Osteoblast (primary cell): ENCODE results near the gene TIMM21. TPM values are rescaled to one million over a fixed set of nuclear protein-coding genes. Genes with fewer than 3 reads are reported as not detected.

Experiments
- DNase-seq: peaks from one replicate; pipeline ENCODE4 v3.0.0; 2011; ENCODE audit warnings: low spot score, mixed read lengths; ENCODE audit not compliant: insufficient read length; ENCODE audit errors: missing footprints
- H2AFZ ChIP-seq: 2 replicates; pipeline ENCODE4 v1.6.0; 2011; ENCODE audit warnings: mild to moderate bottlenecking, low read length
- H3K27ac ChIP-seq: 2 replicates; pipeline ENCODE4 v1.5.1; 2011; ENCODE audit warnings: mild to moderate bottlenecking, low read depth, low read length, moderate library complexity
- H3K27me3 ChIP-seq: 2 replicates; pipeline ENCODE4 v1.6.0; 2012; ENCODE audit warnings: mild to moderate bottlenecking, control low read depth, inconsistent platforms, low read length, moderate library complexity; ENCODE audit not compliant: insufficient read depth
- H3K36me3 ChIP-seq: 2 replicates; pipeline ENCODE4 v1.5.1; 2011; ENCODE audit warnings: mild to moderate bottlenecking, low read length, control low read depth, moderate library complexity; ENCODE audit not compliant: insufficient read depth
- H3K4me1 ChIP-seq: 2 replicates; pipeline ENCODE4 v1.5.1; 2011; ENCODE audit warnings: mild to moderate bottlenecking, low read length, control low read depth, moderate library complexity; ENCODE audit not compliant: insufficient read depth
- H3K4me2 ChIP-seq: 2 replicates; pipeline ENCODE4 v1.6.0; 2011; ENCODE audit warnings: mild to moderate bottlenecking, low read length; ENCODE audit not compliant: insufficient read depth
- H3K4me3 ChIP-seq: fragments of 200-600 bp; sonication (generic); 3 replicates; pipeline ENCODE4 v1.5.1; 2012; ENCODE audit warnings: mild to moderate bottlenecking, low read length, inconsistent platforms; ENCODE audit not compliant: insufficient read depth
- H3K79me2 ChIP-seq: 2 replicates; pipeline ENCODE4 v1.6.0; 2012; ENCODE audit warnings: mild to moderate bottlenecking, low read length, control low read depth, inconsistent platforms; ENCODE audit not compliant: insufficient read depth
- H3K9me3 ChIP-seq: 2 replicates; pipeline ENCODE4 v1.5.1; 2011; ENCODE audit warnings: low read depth, low read length, control low read depth
- H4K20me1 ChIP-seq: 2 replicates; pipeline ENCODE4 v1.6.0; 2012; ENCODE audit warnings: mild to moderate bottlenecking, low read length, control low read depth; ENCODE audit not compliant: insufficient read depth
- total RNA-seq: library from RNA; depleted of rRNA; stranded (reverse); fragments of >200 nt; gene quantifications from 2 replicates; pipeline ENCODE4 v1.2.3, GENCODE V29; 2012
- TF ChIP-seq, protein P1 (sequence below): IDR thresholded peaks from 2 replicates; pipeline ENCODE4 v1.5.1; 2011; ENCODE audit warnings: mild to moderate bottlenecking, low read depth, low read length, moderate library complexity; ENCODE audit errors: extremely low read depth

TIMM21 gene
- total RNA-seq, 1 donor: 15.6 TPM

DNA sequence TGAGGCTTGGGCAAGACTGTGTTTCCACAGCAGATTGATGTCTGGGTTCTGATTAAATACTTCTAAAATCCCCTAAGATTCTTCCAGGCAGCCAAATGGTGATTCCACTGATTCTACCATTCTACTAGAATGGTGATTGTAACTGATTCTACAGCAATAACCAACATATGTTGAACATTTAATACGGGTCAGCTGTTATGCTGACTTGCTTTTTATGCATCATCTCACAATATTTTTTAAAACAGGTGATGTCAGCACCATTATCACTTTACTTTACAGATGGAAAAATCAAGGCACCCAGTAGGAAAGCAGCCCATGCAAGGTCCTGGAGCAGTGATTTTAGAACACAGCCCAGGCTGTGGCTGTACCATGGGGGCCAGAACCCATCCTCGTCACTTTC is 37.5 kb downstream of the TIMM21 start:
- no peaks in the 10 kb centered on the region for H4K20me1 ChIP-seq
- peaks cover 5% of the 10 kb centered on the region for H3K27me3 ChIP-seq
- H2AFZ ChIP-seq: no peak overlapping the region
- H3K4me3 ChIP-seq: no peak overlapping the region
- H3K4me1 ChIP-seq: peaks cover 8% of the 10 kb centered on the region
- H3K4me2 ChIP-seq: no peak overlapping the region
- H3K79me2 ChIP-seq: no peaks in the 10 kb centered on the region
- H3K9me3 ChIP-seq: no peaks in the 10 kb centered on the region
- TF ChIP-seq, protein P1, sequence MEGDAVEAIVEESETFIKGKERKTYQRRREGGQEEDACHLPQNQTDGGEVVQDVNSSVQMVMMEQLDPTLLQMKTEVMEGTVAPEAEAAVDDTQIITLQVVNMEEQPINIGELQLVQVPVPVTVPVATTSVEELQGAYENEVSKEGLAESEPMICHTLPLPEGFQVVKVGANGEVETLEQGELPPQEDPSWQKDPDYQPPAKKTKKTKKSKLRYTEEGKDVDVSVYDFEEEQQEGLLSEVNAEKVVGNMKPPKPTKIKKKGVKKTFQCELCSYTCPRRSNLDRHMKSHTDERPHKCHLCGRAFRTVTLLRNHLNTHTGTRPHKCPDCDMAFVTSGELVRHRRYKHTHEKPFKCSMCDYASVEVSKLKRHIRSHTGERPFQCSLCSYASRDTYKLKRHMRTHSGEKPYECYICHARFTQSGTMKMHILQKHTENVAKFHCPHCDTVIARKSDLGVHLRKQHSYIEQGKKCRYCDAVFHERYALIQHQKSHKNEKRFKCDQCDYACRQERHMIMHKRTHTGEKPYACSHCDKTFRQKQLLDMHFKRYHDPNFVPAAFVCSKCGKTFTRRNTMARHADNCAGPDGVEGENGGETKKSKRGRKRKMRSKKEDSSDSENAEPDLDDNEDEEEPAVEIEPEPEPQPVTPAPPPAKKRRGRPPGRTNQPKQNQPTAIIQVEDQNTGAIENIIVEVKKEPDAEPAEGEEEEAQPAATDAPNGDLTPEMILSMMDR: no peak
- no peak for DNase-seq
- no peaks in the 10 kb centered on the region for H3K36me3 ChIP-seq
- H3K27ac ChIP-seq: no peak overlapping the region

DNA sequence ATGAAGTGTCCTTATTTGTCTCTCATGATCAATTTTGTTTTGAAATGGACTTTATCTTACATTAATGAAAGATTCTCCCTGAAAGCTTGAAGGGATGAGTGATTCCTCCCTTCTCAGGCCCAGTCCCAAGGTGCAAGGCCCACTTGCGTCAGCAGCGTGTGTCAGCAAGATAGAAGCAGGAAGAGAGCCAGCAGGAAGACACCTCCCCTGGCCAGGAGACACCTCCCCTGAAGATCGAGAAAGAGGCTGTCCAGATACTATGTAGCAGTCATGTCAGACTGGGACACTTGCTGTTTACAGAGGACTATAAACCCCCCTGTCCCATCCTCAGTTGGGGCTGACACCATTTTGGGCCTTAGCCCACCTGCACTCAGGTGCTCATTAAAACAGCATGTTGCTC is 38.3 kb downstream of the TIMM21 start:
- DNase-seq: no peak
- Histone ChIP-seq H3K27ac (no peak overlapping the region), H3K4me3 (no peak overlapping the region), H3K4me1 (peaks cover 8% of the 10 kb centered on the region), H2AFZ (no peak overlapping the region), H4K20me1 (no peaks in the 10 kb centered on the region), H3K36me3 (no peaks in the 10 kb centered on the region), H3K4me2 (no peak overlapping the region), H3K9me3 (no peaks in the 10 kb centered on the region), H3K79me2 (no peaks in the 10 kb centered on the region), H3K27me3 (peaks cover 12% of the 10 kb centered on the region)
- TF ChIP-seq, protein P1: no peak

DNA sequence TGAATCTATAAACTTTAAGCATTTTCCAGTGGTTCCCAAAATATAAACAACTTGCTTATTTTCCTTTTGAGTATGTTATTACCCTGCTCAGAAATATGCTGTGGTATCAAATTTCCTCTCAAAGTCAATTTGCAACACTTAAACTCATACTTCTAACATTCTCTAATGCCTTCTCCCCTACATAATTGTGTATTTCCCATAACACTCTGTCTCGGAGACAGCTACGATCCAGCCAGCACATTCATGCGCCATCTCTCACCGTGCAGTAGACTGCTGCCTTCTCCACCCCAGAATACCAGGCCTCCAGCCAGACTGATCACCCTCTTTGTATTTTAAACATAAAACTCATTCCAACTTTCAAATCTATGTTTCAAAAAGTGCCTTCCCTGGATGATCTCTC is 41.8 kb downstream of the TIMM21 start:
- H3K4me2 ChIP-seq: no peak overlapping the region
- no peak overlapping the region for H2AFZ ChIP-seq
- H4K20me1 ChIP-seq: no peaks in the 10 kb centered on the region
- DNase-seq: no peak
- H3K9me3 ChIP-seq: no peaks in the 10 kb centered on the region
- H3K4me1 ChIP-seq: peaks cover 8% of the 10 kb centered on the region
- no peaks in the 10 kb centered on the region for H3K79me2 ChIP-seq
- TF ChIP-seq, protein P1: no peak
- H3K27me3 ChIP-seq: peaks cover 11% of the 10 kb centered on the region
- H3K36me3 ChIP-seq: no peaks in the 10 kb centered on the region
- H3K27ac ChIP-seq: no peak overlapping the region
- H3K4me3 ChIP-seq: no peak overlapping the region

DNA sequence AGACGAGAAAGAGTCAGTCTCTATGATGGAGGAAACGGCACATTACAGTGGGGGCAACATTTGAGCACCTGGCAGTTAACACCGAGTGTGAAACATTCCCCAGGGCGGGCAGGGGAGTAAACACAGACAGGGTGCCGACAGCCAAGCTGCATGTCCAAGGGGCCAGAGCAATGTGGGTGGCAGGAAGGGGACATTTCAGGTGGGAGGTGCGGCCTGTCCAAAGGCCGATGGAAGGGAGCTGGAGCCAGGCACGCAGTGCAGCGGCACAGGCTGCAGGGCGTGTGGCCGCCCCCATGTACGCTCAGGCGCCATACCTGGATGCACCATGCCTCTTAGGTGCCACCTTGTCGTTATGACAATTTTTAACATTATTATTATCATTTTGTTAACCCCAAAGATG is 43.3 kb downstream of the TIMM21 start:
- Histone ChIP-seq H2AFZ (no peak overlapping the region), H3K4me3 (no peak overlapping the region), H4K20me1 (no peaks in the 10 kb centered on the region), H3K4me1 (peaks cover 8% of the 10 kb centered on the region), H3K27me3 (peaks cover 11% of the 10 kb centered on the region), H3K27ac (no peak overlapping the region), H3K79me2 (no peaks in the 10 kb centered on the region), H3K9me3 (no peaks in the 10 kb centered on the region), H3K4me2 (no peak overlapping the region), H3K36me3 (no peaks in the 10 kb centered on the region)
- DNase-seq: no peak
- TF ChIP-seq, protein P1: no peak
